ENCODE data around the gene TRAPPC4. TPM values are rescaled to one million over a fixed set of nuclear protein-coding genes. Genes with fewer than 3 reads are reported as not detected.

Gene TRAPPC4
- total and polyA plus RNA-seq, 2 donors (not counting 1 experiment from before 2014, with no cell fraction given) = 60.6 to 109 TPM

DNA sequence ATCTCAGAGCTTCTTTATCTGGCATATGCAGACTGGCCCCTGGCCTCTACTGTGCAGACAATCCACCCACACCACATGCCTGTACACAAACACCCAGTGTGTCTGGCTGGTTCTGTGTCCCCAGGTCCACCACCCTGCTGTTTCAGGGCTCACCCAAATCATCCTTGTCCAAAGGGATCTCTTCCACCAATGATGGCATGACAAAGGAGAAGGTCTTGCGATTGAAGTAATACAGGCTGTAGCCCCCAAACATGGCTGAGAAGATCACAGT, 10.4 kb downstream of the TRAPPC4 start:
- H3K9me3 ChIP-seq (ENCODE audit: control insufficient read depth, insufficient read depth, low read depth, low read length) = no peaks in the 10 kb centered on the region
- TF ChIP-seq EZH2 (IDR thresholded peaks at IDR 0.05; ENCODE audit: low read length, missing control alignments) = no peak
- TF ChIP-seq, protein P1, sequence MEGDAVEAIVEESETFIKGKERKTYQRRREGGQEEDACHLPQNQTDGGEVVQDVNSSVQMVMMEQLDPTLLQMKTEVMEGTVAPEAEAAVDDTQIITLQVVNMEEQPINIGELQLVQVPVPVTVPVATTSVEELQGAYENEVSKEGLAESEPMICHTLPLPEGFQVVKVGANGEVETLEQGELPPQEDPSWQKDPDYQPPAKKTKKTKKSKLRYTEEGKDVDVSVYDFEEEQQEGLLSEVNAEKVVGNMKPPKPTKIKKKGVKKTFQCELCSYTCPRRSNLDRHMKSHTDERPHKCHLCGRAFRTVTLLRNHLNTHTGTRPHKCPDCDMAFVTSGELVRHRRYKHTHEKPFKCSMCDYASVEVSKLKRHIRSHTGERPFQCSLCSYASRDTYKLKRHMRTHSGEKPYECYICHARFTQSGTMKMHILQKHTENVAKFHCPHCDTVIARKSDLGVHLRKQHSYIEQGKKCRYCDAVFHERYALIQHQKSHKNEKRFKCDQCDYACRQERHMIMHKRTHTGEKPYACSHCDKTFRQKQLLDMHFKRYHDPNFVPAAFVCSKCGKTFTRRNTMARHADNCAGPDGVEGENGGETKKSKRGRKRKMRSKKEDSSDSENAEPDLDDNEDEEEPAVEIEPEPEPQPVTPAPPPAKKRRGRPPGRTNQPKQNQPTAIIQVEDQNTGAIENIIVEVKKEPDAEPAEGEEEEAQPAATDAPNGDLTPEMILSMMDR (conservative IDR thresholded peaks at IDR 0.05 in 1 of 2, IDR thresholded peaks at IDR 0.05 in 1 of 2; ENCODE audit: low read depth in 1 of 2, low read length in 2 of 2) = no peak
- no peak overlapping the region for H3K27ac ChIP-seq (ENCODE audit: insufficient read depth, low read length)
- H3K36me3 ChIP-seq (ENCODE audit: control insufficient read depth, insufficient read depth, low read length) = peaks cover 12% of the 10 kb centered on the region
- H4K20me1 ChIP-seq (ENCODE audit: control insufficient read depth, extremely low read depth, insufficient read depth, low read length) = no peaks in the 10 kb centered on the region
- no peak overlapping the region for H2AFZ ChIP-seq (ENCODE audit: low read length)
- DNase-seq (ENCODE audit: low read depth in 2 of 2) = no peak
- no peak overlapping the region for H3K4me2 ChIP-seq (ENCODE audit: extremely low read depth, insufficient read depth, low read length)
- no peak overlapping the region for H3K4me3 ChIP-seq (replicated peaks in 1 of 4; ENCODE audit: control extremely low read depth in 1 of 4, insufficient read depth in 1 of 4, low read depth in 3 of 4, low read length in 4 of 4)
- no peak overlapping the region for H3K9ac ChIP-seq (ENCODE audit: insufficient read depth, low read length)
- no peaks in the 10 kb centered on the region for H3K27me3 ChIP-seq (ENCODE audit: control insufficient read depth, insufficient read depth, low read length)
- no peaks in the 10 kb centered on the region for H3K4me1 ChIP-seq (ENCODE audit: control insufficient read depth, extremely low read depth, insufficient read depth, low read length)
- no peaks in the 10 kb centered on the region for H3K79me2 ChIP-seq (ENCODE audit: control insufficient read depth, insufficient read depth, low read length)

DNA sequence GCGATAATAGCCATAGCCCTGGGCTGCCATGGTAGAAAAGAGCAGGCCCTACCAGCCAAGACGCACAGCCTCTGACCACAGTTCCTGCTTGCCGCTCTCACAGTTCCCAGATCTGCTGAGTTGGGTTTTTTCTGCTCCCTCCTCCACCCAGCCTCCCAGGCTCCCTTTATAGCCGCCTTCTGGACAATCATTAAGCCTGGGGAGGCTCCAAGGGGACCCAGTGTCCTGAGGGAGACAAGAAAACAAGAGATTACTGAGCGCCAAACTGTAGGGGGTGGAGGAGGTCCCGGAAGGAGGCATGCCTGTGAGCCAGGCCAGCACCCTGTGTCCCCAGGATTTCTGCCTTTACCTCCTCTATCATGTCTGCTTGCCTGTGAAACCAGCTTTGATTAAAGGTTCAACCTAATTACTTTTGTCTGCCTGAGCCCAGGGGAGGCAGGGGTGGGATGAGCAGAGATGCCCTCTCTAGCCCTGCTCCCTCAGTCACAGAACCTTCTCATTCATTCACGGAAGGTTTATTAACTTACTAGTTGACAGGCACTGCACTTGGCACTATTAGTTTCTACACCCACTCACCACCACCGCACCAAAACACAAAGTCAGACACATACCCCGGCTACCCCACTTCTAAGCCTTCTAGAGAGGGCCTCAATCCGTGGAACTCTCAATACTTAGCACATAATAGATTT, 10.9 kb downstream of the TRAPPC4 start:
- H3K4me2 ChIP-seq (ENCODE audit: extremely low read depth, insufficient read depth, low read length) = peak overlapping the region; percentile 97
- no peak overlapping the region for H3K27ac ChIP-seq (ENCODE audit: insufficient read depth, low read length)
- no peaks in the 10 kb centered on the region for H3K4me1 ChIP-seq (ENCODE audit: control insufficient read depth, extremely low read depth, insufficient read depth, low read length)
- no peaks in the 10 kb centered on the region for H3K27me3 ChIP-seq (ENCODE audit: control insufficient read depth, insufficient read depth, low read length)
- H4K20me1 ChIP-seq (ENCODE audit: control insufficient read depth, extremely low read depth, insufficient read depth, low read length) = no peaks in the 10 kb centered on the region
- H3K36me3 ChIP-seq (ENCODE audit: control insufficient read depth, insufficient read depth, low read length) = peaks cover 11% of the 10 kb centered on the region
- H3K9ac ChIP-seq (ENCODE audit: insufficient read depth, low read length) = no peak overlapping the region
- TF ChIP-seq, protein P1 (conservative IDR thresholded peaks at IDR 0.05 in 1 of 2, IDR thresholded peaks at IDR 0.05 in 1 of 2; ENCODE audit: low read depth in 1 of 2, low read length in 2 of 2) = no peak
- no peak for TF ChIP-seq EZH2 (IDR thresholded peaks at IDR 0.05; ENCODE audit: low read length, missing control alignments)
- H2AFZ ChIP-seq (ENCODE audit: low read length) = no peak overlapping the region
- H3K4me3 ChIP-seq (replicated peaks in 1 of 4; ENCODE audit: control extremely low read depth in 1 of 4, insufficient read depth in 1 of 4, low read depth in 3 of 4, low read length in 4 of 4) = peak overlapping the region; percentile 83 to 85 (median 83)
- no peaks in the 10 kb centered on the region for H3K9me3 ChIP-seq (ENCODE audit: control insufficient read depth, insufficient read depth, low read depth, low read length)
- DNase-seq (ENCODE audit: low read depth in 2 of 2) = no peak
- no peaks in the 10 kb centered on the region for H3K79me2 ChIP-seq (ENCODE audit: control insufficient read depth, insufficient read depth, low read length)

DNA sequence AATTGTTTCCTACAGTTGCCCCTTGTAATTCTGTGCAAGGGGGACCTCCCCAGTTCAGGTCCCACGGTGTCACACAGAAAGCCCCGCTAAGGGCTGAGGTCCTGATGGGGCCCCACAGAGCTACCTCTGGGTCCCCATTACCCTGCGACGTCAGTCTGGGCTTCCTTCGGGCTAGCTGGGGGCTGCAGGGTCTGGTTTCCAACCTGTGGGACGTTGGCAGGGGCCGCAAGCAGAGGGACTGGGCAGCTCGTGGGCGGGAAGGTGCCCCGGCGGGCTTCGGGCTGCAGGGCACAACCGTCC, 11.4 kb downstream of the TRAPPC4 start:
- Histone ChIP-seq H3K4me2 (ENCODE audit: extremely low read depth, insufficient read depth, low read length) (peak overlapping the region; percentile 97), H3K36me3 (ENCODE audit: control insufficient read depth, insufficient read depth, low read length) (peaks cover 8% of the 10 kb centered on the region), H4K20me1 (ENCODE audit: control insufficient read depth, extremely low read depth, insufficient read depth, low read length) (no peaks in the 10 kb centered on the region), H3K27me3 (ENCODE audit: control insufficient read depth, insufficient read depth, low read length) (no peaks in the 10 kb centered on the region), H3K9me3 (ENCODE audit: control insufficient read depth, insufficient read depth, low read depth, low read length) (no peaks in the 10 kb centered on the region), H3K79me2 (ENCODE audit: control insufficient read depth, insufficient read depth, low read length) (no peaks in the 10 kb centered on the region), H2AFZ (ENCODE audit: low read length) (peak overlapping the region; percentile 98), H3K27ac (ENCODE audit: insufficient read depth, low read length) (no peak overlapping the region), H3K9ac (ENCODE audit: insufficient read depth, low read length) (peak overlapping the region; percentile 71), H3K4me3 (replicated peaks in 1 of 4; ENCODE audit: control extremely low read depth in 1 of 4, insufficient read depth in 1 of 4, low read depth in 3 of 4, low read length in 4 of 4) (peak overlapping the region; percentile 83 to 85 (median 83)), H3K4me1 (ENCODE audit: control insufficient read depth, extremely low read depth, insufficient read depth, low read length) (no peaks in the 10 kb centered on the region)
- DNase-seq (ENCODE audit: low read depth in 2 of 2) = no peak
- TF ChIP-seq, protein P1 (conservative IDR thresholded peaks at IDR 0.05 in 1 of 2, IDR thresholded peaks at IDR 0.05 in 1 of 2; ENCODE audit: low read depth in 1 of 2, low read length in 2 of 2) = no peak
- no peak for TF ChIP-seq EZH2 (IDR thresholded peaks at IDR 0.05; ENCODE audit: low read length, missing control alignments)

All from fibroblast of lung (primary cell).